GM21619 (cell line): ENCODE measurements around the gene KMT2B.
"Not testable (repeated sequence)": the region's sequence is repeated elsewhere in the genome, so short reads cannot be mapped to it uniquely, and the experiment has no call there.

Experiments used
- ATAC-seq: cut with Tn5 transposase; IDR thresholded peaks from one replicate; pipeline ENCODE4 v1.9.1; 2021; ENCODE audit not compliant: unreplicated experiment

Gene KMT2B

DNA sequence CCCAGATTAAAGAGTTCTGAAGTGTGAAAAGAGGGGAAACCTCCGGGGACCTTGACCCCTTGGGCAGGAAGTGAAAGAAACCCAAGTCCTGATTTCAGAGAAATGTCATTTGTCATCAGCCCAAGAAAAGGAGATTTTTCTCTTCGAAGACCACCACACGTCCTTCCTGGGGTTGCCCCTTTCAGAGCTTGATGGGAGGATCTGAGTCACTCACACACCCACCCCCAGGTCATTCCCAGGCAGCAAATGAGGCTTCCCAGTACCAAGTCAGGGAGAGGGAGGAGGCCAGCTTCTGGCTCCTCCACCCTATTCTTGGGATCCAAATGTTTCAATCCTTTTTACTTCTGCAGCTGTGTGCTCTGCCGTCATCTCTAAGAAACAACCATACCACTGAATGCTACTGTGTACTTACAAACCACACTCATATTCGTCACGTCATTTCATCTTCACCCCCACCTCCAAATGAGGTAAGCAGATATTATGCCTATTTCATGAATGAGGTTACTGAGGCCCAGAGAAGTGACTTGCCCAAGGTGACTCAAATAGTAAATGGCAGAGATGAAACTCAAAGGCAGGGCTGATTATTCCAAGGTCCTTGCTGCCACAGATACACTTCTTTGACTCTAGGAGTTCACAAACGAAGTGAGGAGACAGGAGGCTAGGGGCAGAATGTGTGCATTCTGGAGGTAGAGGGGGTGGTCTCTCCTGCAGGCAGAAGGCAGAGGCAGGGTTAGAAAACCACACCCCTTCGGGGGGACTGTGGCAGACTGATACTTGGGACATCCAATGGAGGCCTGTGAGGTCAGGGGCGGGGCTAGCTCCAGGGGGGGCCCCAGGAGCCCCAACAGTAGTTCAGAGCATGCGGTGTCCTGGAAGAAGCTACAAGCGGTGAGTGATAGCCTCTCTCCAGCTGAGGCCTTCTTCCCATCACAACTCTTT is 5.0 kb upstream of the KMT2B start:
- ATAC-seq: no peak

GRCh38 chr19:35713506-35713850 is 4.3 kb upstream of the KMT2B start:
- ATAC-seq: no peak

GRCh38 chr19:35713904-35714495 is 3.8 kb upstream of the KMT2B start:
- ATAC-seq: no peak

- ATAC-seq: no peak
These were observed 3.0 kb upstream of the KMT2B start for GRCh38 chr19:35714601-35715354.

DNA sequence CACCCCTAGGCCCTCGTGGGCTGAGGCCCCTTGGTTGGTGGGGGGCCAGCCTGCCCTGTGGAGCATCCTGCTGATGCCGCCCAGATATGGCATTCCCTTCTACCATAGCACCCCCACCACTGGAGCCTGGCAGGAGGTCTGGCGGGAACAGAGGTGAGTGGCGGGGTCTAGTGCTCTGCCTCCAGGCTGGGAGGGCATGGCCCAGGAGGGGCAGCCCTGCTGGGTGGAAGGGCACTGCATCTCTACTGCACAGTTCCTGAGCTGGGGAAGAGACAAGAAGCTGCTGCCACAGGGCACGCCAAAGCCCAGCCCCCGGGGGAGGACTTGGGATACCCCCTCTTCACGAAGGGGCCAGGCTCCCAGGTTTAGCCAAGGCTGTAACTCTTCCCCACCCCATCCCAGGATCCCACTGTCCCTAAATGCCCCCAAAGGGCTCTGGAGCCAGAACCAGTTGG is 2.4 kb upstream of the KMT2B start:
- ATAC-seq: no peak

GRCh38 chr19:35715981-35716800 is 1.6 kb upstream of the KMT2B start:
- ATAC-seq: no peak

DNA sequence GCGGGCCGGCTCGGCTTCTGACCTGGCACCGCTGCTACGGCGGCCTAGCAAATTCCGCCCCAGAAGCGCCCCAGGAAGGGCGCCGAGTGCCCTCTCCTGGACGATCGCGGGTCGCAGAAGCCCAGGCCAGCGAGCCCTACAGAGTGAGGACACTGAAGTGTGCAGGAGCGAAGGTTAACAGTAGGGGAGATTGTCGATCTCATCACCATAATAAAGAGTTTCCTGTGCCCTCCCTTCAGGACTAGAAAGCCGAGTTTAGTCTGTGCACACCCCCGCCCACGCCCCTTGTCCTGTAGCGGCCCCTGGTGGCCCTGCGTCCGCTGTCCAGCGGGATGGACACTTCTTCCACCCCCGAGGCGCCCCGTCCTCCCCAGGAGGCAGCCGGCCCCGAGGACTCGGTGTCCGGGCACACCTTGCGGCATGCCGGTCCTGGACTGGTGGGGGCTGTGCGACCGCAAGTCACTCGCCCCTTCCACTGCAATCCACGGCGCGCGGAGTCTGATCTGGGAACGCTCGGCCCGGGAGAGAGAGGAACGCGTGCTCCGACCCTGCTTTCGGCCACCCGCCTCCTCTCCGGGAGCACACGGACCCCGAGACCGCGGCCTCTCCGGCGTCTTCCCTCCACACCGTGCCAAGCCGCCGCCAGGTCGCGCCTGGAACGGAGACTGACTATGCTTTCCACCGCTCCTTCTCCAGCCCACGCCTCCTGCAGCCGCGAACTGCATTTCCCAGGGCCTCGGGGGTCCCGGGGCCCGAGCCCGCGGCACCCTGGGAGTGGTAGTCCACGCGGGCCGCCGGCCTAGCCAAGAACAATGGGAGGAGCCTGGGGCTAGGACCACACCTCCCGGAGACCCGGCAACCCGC is 770 bp upstream of the KMT2B start:
- peak; percentile 44 for ATAC-seq

DNA sequence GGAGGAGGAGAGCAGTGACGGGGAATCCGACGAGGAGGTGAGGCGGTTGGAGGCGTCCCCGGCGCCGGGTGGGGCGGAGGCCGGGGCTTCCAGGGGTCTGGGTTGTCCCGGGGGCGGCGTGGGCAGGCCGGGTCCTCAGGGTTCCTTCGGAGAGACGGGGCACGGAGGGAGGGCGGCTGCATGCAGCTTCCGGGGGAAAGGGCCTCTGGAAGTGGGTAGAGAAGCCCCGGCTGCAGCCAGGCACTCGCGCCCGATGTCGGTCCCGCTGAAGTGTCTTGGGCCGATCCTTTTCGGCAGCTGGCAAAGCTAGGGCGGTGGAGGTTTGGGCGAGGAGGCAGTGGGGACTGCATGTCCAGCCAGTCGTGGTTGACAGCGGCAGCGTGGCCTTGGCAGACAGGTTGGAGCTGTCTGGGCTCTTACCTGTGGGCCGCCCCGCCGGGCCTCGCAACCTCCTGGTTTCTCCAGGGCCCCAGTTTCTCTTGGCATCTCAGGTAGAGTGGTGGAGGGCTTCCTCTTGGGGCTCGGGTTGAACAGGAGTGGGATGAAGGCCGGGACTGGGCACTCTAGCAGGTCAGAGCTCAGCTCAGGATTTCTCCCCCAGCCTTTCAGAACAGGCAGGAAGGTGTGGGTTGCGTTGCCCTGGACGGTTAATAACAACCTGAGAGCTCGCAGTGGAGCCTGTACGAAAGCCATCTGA is 690 bp downstream of the KMT2B start:
- ATAC-seq: no peak

GRCh38 chr19:35719402-35720162 is 1.8 kb downstream of the KMT2B start:
- ATAC-seq: no peak

GRCh38 chr19:35720163-35720524 is 2.3 kb downstream of the KMT2B start:
- no peak for ATAC-seq

- ATAC-seq: no peak
These were observed 2.8 kb downstream of the KMT2B start for GRCh38 chr19:35720648-35721047.

DNA sequence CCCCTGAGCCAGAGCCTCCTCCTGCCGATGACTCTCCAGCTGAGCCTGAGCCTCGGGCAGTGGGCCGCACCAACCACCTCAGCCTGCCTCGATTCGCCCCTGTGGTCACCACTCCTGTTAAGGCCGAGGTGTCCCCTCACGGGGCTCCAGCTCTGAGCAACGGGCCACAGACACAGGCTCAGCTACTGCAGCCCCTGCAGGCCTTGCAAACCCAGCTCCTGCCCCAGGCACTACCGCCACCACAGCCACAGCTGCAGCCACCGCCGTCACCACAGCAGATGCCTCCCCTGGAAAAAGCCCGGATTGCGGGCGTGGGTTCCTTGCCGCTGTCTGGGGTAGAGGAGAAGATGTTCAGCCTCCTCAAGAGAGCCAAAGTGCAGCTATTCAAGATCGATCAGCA is 3.6 kb downstream of the KMT2B start:
- ATAC-seq: no peak

DNA sequence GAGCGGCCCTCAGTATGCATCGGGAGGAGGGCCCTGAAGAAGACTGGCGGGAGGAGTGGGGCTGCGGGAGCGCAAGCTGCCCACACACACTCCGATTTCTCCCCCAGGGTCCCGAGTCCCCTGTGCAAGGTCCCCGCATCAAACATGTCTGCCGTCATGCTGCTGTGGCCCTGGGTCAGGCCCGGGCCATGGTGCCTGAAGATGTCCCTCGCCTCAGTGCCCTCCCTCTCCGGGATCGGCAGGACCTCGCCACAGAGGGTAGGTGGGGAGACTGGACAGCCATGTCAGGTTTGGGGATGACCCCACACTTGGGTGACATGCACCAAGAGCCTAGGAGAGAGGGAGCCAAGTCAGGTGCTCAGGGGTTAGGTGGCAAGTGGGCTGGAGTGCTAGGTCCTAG is 4.7 kb downstream of the KMT2B start:
- no peak for ATAC-seq

GRCh38 chr19:35722897-35723296 is 5.1 kb downstream of the KMT2B start:
- no peak for ATAC-seq

DNA sequence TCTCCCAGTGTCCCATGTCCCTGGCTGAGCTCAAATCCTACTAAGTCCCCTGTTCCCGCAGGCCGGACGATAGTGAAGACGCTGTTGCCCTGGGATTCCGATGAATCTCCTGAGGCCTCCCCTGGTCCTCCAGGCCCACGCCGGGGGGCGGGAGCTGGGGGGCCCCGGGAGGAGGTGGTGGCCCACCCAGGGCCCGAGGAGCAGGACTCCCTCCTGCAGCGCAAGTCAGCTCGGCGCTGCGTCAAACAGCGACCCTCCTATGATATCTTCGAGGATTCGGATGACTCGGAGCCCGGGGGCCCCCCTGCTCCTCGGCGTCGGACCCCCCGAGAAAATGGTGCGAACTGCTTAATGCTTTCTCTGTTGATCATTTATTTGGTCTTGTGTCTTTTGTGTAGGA is 5.9 kb downstream of the KMT2B start:
- ATAC-seq: no peak

DNA sequence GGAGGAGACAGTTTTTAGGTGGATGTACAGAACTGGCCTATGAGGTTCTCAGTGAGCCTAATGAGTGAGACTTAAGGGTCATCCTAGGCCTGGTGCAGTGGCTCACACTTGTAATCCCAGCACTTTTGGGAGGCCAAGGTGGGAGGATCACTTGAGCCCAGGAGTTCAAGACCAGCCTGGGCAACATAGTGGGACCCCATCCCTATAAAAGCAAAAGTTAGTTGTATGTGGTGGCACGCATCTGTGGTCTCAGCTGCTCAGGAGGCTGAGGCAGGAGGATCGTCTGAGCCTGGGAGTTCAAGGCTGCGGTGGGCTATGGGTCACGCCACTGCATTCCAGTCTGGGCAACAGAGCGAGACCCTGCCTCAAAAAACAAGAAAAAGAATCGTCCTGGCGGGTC is 6.3 kb downstream of the KMT2B start:
- not testable (repeated sequence) for ATAC-seq

DNA sequence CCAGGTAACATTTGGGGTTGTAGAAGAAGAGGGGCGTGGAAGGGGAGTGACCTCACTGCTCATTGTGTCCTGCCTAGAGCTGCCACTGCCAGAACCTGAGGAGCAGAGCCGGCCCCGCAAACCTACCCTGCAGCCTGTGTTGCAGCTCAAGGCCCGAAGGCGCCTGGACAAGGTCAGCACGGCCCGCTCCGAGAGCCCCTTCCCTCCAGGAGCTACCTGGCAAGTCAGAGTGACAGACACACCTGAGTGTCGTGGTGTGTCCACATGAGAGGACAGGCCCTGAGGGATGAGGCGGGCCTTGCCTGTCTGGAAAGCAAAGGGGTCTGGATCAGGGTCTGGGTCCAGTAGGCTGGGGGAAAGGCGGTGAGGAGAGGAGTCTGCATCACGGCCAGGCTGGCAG is 6.8 kb downstream of the KMT2B start:
- no peak for ATAC-seq

DNA sequence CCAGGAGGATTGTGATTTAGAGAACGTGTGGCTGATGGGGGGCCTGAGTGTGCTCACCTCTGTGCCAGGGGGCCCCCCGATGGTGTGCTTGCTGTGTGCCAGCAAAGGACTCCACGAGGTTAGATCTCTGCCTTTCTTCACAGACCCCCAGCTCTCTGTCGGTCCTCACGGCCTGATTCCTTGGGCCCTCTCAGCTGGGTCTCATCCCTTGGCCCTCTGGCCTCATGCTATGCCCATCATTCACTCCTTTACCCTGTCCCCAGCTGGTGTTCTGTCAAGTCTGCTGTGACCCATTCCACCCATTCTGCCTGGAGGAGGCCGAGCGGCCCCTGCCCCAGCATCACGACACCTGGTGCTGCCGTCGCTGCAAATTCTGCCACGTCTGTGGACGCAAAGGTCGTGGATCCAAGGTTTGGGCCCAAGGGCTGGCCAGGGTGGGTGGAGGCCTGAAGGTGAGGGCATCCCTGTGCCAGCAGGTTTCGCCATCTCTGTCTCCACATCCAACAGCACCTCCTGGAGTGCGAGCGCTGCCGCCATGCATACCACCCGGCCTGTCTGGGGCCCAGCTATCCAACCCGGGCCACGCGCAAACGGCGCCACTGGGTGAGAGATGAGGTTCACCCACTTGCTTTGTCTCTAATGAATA is 7.5 kb downstream of the KMT2B start:
- ATAC-seq: no peak
